NB4 (cell line): Measurements from ENCODE around the gene GLDN.

Experiments
- POLR2A ChIP-seq: IDR thresholded peaks from 2 replicates; pipeline ENCODE4 v1.6.1; 2011; ENCODE audit warnings: mild to moderate bottlenecking; ENCODE audit not compliant: insufficient read length; ENCODE audit errors: extremely low read depth
- TF ChIP-seq, protein P1 (sequence below): IDR thresholded peaks from one replicate; pipeline ENCODE4 v1.5.1; 2012; ENCODE audit warnings: low read depth, low read length
- TF ChIP-seq, protein P2 (sequence below): IDR thresholded peaks from 2 replicates; pipeline ENCODE4 v1.6.1; 2011; ENCODE audit warnings: low read depth, low read length

DNA sequence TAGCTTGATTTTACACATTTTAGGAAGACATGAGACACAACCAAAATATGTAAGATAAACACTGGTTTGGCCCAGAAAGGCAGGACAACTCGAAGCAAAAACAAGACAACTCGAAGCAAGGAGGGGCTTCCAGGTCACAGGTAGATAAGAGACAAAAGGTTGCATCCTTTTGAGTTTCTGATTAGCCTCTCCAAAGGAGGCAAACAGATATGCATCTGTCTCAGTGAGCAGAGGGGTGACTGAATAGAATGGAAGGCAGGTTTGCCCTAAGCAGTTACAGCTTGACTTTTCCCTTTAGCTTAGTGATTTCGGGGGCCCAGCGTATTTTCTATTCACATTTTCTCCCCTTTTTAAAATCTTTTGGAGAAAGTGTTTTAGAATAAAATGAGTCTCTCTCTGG is 74.7 kb downstream of the GLDN start:
- TF ChIP-seq, protein P1, sequence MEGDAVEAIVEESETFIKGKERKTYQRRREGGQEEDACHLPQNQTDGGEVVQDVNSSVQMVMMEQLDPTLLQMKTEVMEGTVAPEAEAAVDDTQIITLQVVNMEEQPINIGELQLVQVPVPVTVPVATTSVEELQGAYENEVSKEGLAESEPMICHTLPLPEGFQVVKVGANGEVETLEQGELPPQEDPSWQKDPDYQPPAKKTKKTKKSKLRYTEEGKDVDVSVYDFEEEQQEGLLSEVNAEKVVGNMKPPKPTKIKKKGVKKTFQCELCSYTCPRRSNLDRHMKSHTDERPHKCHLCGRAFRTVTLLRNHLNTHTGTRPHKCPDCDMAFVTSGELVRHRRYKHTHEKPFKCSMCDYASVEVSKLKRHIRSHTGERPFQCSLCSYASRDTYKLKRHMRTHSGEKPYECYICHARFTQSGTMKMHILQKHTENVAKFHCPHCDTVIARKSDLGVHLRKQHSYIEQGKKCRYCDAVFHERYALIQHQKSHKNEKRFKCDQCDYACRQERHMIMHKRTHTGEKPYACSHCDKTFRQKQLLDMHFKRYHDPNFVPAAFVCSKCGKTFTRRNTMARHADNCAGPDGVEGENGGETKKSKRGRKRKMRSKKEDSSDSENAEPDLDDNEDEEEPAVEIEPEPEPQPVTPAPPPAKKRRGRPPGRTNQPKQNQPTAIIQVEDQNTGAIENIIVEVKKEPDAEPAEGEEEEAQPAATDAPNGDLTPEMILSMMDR, result no peak
- no peak for TF ChIP-seq POLR2A
- TF ChIP-seq, protein P2, sequence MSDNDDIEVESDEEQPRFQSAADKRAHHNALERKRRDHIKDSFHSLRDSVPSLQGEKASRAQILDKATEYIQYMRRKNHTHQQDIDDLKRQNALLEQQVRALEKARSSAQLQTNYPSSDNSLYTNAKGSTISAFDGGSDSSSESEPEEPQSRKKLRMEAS, result no peak
